GM21381 (cell line): ENCODE measurements around the gene GLI3.

ENCODE experiments used
- ATAC-seq: cut with Tn5 transposase; IDR thresholded peaks from one replicate; pipeline ENCODE4 v1.9.1; 2021; ENCODE audit warnings: mild to moderate bottlenecking, moderate library complexity; ENCODE audit not compliant: unreplicated experiment

Gene GLI3

DNA sequence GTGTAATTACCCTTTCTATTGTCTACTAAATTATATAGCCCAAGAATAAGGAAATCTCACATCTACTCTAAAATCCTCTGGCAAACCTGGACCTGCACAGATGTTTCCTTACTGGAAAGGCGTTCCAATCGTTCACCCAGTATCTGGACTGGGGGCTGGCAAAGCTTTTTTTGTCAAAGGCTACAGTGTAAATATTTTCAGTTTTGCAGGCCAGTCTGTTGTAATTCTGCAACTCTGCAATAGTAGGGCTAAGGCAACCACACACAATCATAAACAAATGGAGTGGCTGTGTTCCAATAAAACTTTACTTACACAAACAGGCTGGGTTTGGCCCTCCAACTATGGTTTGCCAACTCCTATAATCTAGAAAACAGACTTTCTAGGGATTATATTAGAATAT is 56.2 kb downstream of the GLI3 start:
- no peak for ATAC-seq

DNA sequence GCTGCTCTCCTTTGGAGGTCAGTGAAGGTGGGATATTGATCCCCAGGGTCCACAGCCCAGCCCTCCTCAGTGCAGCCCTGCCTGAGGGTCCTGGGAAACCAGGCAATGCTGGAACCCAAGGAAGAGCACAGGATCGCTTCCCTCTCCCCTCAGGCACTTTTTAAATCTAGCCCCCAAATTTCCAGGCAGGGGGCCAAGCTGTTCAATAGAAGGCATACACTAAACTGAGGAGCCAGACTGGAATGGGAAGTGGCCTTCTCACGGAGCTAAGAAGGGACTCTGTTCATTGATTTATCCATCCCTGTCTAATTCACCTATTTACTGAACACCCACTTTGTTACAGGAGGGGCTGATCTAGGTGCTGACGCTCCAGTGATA is 60.3 kb downstream of the GLI3 start:
- no peak for ATAC-seq

DNA sequence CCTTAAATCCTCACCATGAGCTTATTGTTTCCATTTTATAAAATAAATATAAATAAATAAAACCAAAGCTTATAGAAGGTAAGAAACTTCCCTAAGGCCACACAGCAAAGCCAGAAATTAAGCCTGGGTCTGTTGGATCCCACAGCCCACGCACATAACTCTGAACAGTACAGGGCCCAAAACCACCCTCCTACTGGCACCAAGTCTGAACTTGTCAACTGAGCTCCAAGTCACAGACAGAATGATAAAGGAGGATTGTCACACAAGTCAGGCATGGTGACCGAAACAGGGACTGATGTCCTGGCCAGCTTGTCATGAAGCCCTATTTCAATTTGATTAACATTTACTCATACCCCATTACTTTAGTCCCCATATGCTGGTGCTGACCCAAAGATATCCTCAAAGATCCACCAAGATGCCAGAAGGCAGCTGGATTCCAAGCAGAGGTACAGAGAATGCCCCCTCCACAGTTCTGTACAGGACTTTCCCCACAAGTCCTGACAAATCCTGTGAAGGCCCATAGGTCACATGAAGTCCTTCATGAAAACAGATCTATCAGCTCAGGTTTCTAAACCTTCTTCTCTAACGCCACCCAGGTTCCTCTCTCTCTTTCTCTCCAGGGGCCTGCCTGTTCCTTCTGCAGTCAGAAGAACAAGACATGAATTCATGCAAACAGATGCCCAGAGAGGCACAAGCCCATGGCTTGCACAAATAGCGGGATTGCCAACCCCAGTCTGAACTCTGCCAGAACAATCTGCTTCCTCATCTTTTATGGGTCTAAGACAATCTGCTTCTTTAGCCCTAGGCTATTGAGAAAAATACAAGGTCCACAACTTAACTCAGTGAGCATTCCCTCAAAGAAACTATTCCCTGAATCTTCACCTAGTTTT is 60.9 kb downstream of the GLI3 start:
- no peak for ATAC-seq

DNA sequence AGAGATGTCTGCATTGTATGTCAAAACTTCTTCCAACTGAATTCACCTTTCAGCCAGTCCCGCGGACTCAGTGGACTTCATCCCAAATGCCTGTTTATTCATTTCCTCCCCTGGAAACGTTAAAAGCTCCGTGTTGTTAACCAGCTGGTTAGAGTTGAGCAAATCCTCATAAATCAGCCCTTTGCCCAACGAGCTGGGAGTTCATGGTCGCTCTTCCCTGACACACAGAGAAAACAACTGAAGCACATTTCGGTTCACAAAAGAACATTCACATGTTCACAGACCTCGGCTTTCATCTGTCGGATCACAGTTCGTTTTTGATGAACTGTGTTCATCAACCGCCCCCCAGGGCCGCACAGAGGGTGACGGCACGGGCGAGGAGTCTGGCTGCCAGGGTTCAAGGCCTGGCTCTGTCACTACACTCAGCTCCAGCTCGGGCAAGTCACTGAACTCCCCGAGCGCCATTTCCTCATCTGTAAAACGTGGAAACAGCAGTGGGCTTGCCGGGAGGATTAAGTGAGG is 62.6 kb downstream of the GLI3 start:
- no peak for ATAC-seq

DNA sequence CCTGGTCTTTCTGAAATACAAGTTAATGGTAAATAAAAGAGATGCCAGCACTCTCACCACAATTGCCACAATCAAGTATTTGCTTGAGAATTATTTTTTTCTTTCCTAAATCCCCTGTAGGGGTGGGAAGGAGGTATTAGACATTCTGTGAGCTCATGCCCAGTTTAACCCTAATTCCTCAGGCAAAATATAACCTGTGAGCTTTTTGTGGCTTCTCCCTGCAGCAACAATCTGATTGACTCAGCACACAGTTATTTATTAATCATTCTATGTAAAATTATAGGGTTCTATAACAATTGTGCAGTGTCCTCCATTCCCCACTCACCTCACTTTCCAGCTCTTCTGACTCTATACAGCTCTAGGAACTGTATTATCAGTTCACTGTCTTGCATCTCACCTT is 66.3 kb downstream of the GLI3 start:
- ATAC-seq, result no peak

DNA sequence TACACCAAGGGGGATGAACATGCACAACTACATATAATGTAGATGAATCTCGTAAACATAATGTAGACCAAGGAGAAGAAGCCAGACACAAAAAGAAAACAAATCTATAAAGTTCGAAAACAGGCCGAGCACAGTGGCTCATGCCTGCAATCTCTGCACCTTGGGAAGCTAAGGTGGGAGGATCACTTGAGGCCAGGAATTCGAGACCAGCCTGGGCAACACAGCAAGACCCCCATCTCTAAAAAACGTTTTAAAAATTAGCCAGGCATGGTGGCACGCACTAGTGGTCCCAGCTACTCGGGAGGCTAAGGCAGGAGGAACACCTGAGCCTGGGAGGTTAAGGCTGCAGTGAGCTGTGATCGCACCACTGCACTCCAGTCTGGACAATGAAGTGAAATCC is 68.5 kb downstream of the GLI3 start:
- ATAC-seq, result no peak

DNA sequence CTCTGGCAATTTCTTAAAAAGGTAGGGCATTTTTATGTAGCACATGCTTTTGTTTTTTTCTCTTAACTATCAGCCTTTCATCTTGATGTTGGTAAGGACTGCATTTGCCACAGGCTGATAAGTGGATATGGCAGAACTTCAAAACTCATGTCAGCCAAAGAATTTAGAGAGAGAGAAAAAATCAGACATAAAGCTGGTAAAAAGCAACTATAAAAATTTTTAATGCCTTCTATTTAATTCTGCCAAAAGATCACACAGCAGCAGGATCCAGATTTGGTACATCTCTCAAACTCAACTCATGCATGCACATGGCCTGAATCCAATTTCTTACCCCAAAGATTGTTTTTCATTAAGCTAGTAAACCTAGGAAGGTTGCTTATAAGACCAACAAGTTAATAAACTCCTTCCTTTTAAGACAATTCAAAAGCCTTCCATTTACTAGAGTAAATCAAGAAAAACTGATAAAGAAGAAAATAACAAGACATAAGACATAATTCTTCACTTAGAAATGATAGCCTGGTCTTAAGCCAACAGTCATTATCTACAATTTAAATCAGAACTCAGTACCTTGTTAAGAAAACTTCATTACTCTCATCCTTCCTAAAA is 69.3 kb downstream of the GLI3 start:
- ATAC-seq, result no peak

DNA sequence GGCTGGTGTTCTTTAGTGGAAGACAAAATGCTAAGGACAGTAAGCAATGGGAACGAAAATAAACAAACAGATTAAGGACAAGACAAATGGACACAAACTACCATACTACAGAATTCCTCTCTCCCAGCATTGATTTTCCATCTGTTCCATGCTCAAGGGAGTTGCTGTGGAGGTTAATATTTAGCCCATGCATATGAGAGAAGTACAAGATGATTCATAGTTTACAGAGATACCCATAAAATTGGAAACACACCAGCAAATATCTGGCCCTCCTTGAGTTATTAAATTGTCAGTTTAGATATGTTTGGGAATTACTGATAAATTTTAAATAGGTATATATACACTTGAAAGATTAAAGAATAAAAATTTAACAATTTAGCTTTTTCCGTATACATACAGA is 69.8 kb downstream of the GLI3 start:
- ATAC-seq, result no peak

DNA sequence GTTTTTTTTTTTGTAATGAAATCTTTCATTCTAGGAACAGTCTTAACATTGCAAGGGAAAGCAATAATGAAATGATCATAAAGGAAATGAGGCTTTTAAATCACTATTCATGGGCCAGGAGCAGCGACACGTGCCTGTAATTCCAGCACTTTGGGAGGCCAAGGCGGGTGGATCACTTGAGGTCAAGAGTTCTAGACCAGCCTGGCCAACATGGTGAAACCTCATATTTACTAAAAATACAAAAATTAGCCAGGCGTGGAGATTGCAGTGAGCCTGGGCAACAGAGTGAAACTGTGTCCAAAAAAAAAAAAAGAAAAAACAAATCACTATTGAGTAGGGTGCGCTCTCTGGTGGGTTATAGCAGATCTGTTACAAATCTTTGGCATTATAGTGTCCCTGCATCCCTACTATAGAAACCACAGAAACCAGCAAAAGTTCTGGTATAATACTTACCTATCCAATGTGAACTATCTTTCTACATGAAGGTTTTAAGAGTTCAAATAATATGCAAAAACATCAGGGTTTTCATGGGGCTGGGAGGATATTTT is 72.1 kb downstream of the GLI3 start:
- no peak for ATAC-seq

DNA sequence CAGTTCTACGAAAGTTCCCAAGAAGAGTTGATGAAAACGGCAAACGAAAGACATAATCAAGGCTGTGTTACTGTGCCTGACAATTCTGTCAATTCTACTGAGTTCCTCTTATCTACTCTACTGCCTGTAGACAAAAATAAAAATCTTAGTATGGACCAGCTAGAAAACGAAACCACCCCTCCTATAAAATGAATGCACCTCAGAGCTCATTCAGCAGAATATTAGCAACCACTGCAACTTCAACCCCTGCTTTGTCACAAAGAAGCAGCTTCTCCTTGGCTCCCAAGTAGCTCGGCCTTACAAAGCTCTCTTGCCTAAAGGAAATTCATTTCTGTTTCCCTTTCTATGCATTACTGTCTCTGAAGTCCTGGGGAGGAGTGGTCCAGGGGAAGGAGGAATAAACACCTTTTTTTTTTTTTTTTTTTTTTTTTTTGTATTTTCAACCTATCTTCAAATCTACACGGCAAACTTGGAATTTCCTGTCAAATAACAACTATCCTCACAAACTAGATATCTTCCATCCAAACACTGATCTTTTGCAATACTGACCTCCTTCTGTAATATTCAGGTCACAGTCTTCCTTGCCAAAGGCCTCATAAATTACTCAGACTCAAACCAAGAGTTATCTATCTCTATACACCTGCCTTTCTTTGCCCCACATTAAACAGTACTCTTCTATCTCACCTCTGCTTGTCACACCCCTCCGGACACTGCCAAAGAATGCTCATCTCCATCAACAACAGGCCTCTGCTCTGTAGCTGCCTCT is 74.3 kb downstream of the GLI3 start:
- no peak for ATAC-seq

DNA sequence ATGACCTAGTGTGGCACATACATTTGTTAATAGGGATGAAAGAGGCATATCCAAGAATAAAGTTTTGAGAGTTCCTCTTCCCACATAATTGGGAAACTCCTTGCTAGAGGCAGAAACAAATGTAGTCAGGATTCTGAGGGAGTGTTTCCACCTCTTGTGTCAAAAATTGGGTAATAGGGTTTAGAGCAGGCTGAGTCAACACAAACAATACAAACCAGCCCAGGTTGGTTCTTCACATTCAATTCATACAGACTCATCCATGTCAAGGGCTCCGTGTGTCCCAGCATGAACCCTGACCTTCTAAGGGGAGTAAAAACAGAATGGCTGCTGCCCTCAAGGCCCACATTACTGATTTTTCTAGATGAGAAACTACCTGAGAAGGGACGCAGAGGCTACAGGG is 75.3 kb downstream of the GLI3 start:
- no peak for ATAC-seq

DNA sequence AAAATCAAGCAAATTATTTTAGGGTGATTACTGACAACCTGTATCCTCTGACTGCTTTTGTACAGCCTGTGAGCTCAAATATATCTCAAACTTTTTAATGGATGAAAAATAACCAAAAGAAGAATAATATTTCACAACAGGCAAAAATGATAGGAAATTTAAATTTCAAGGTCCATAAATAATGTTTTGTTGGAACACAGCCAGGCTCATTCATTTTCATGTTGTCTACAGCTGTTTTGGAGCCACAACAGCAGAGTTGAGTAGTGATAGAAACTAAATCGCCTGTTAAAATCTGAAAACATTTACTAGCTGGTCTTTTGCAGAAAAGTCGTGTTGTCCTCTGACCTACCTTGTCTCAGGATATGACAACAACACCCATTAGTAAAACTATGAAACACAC is 75.9 kb downstream of the GLI3 start:
- ATAC-seq, result no peak

DNA sequence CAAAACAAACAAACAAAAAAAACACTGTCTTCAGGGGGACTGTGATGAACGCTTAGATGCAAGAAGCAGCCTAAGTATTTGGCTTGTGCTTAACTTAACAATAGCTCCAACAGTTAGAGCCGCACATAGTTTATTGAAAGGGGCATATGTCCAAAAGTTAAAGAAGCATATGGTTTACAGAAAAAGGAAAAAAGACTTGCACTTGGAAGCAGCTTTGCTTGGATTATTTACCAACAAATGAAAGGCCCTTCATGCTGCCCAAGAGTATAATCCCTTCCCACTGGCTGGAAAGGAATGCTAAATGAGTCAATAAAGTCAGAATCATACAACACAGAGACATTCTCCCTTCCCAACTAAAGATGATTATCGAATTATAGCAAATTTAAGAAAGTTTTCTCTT is 77.9 kb downstream of the GLI3 start:
- no peak for ATAC-seq

DNA sequence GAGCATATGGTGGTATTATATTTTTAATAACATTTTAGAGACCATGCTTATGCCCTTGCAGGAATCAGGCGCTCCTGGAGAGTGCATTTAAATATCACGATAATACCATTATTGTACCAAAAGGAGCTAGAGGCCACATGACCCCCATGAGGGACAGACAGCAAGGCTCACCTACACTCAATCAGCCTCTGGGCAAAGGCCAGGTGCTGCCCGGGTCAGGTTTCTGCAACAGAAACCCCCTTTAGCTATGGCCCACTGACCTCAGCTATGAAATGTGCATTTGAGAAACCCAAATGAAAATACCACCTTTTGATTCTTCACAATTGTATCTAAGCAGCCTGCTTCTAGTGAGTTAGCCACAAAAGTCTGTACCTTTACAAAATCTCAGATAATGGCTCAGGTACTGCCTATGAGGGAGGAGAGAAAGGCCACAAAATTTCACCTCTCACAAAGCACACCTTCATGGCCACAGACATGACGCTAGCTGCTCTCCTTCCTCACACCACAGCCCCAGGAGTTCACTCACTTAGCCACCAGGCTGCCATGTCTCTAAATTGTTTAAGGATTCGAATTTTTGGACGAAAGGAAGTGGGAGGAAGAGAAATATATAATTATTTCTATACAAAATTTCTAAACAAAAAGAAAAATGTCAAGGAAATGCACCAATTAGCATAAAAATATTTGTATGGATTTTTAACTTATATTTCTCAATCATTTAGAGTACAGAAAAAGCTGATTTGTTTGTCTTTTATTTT is 79.9 kb downstream of the GLI3 start:
- no peak for ATAC-seq

DNA sequence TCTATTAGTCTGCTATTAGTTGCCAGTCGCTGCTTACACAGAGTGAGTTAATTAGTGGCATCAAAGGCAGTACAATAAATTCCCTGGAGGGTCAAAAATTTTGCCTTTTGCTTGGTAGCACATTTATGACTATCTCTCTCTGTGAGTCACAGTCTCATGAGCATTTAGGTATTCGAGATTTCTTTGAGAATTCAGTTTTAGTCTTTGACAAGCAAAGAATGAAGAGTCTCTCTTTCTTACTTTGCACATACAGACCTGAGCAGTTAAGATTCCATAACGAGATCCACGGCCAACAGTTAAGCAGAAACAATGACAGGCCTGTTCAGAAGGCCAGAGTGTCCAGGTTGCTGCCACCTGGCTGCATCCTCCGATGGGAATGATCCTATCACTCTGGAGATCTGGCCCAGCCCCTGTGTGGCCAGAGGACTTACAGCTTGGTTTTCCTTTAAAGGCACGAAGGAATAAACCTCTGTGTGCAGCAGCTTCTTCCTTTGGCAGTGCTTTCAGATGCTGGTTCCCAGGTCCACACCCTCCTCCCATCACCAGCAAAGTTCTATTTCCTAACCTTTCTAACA is 80.6 kb downstream of the GLI3 start:
- ATAC-seq, result no peak

DNA sequence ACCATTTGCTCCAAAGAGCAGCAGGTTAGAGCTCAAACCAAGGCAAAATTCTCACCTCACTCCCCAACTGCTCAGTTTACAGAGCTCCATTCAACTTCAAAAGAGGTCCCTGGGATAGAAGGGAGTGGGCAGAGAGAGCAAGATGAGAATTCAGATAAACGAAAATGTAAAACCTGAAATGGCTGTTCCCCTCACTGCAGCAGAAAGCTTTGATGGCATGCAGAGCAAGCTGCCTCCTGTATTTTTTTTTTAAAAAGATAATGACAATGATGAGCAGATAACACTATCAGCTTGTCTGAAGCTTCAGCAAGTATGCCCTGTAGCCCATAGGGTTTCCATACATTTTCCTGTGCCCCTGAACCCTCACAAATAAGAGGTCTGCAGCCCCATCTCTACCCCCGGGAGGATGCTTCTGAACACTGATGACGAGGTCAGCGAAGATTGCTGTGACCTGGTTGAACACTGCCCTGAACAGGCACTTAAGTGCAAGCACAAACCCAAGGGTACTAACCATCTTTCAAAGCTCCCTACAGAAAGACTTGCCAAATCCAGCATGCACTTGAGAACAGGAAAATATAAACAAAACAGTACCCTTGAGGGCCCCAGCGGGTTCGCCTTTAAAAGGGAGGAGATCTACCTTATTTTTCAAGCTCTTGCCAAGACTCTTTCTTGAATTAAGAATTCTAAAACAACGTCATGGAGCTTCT is 81.3 kb downstream of the GLI3 start:
- no peak for ATAC-seq

DNA sequence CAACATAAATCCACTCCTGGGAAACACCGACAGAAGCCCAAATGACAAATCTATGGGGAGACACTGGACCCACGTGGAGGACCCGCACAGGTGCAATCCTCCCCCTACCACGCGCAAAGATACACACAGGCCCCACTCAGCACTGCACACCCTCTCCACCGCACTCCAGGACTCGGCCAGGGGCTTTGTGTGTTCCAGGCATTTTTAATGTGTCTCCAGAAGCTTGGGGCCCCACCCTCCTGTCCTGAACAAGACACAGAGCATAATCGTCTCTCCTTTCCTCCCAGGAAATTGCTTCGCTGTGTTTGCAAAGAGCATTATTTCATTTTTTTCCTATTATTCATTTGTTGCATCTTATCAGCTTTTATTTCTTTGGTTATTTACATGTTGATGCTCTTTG is 82.8 kb downstream of the GLI3 start:
- no peak for ATAC-seq

DNA sequence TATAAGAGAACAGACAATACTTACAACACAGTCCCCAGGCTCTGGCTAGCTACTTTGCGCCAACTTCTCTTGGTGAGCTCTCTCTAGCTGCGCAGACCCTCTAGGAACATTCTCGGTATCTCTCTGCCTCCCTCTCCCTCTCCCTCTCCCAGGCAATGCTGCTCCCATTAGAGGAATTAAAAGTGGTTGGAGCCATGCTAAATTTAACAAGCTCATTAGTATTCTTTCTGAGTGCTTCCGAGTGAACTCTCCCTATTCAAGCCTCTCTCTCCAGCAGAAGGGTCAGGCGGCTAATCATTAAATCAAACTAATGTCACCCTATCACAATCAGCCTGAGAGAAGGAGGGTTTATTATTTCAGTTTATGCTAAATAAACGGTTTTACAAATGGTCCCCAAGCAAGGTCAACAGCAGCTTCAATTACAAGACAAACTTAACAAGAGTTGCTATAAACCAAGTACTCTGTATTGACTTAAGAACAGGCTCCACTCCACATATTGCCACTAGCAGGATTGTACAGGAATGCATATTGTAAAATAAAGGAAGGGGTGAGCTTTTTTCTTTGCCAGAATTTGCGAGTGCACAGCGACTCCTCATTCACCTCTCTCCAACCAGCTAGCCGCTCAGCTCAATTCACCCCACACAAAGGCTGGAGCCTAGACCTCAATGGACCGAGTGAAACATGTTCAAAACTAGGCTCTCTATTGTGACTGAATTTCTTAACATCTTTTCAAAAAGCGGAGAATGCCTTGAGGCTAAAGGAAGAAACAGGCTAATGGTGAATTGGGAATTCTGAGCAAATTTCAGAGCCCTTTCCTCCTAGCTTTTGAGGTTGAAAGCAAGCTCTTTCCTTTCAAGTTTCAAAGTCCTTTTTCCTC is 84.4 kb downstream of the GLI3 start:
- ATAC-seq, result no peak

DNA sequence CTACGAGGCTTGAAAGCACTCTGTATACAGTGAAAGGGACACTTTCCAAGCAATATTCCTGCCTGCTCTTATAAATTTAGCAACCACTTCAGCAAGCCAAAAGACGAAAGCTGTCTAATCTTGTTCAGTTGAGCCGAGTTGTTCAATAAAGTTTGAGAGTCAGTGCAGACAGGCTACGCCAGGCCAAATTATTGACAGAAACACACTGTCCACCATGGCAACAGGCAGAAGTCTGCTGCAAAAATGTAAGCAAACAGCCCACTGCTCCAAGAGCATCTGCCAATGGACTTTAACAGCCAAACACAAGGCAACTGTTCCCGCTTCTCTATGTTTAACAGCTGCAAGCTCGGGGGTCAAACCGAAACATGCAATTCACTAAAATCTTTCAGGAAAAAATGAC is 85.7 kb downstream of the GLI3 start:
- ATAC-seq, result no peak
